Activated T-helper 17 cell treated with anti-CD3 and anti-CD28 coated beads, Interleukin-2, amount 50 U/mL, for 72 hours (primary cell): ENCODE data around the gene CCT5. TPM values are rescaled to one million over a fixed set of nuclear protein-coding genes. Genes with fewer than 3 reads are reported as not detected.
A peak's percentile ranks its signal among the peaks of the same experiment; 100 is the strongest.
"Not testable (repeated sequence)": the region's sequence is repeated elsewhere in the genome, so short reads cannot be mapped to it uniquely, and the experiment has no call there.

Experiments
- ATAC-seq: fragments of 150-1000 bp; cut with Tn5 transposase; replicated peaks from 2 replicates; pipeline ENCODE4 v1.10.0; 2021; ENCODE audit warnings: mild to moderate bottlenecking, moderate library complexity
- H3K27ac Mint-ChIP-seq: one replicate; pipeline ENCODE4 v1.8.0; 2022; ENCODE audit warnings: mixed read lengths
- H3K27me3 Mint-ChIP-seq: one replicate; pipeline ENCODE4 v1.8.0; 2022; ENCODE audit warnings: mixed read lengths
- H3K36me3 Mint-ChIP-seq: one replicate; pipeline ENCODE4 v1.8.0; 2022; ENCODE audit warnings: low read depth, mild to moderate bottlenecking, mixed read lengths
- H3K4me1 Mint-ChIP-seq: one replicate; pipeline ENCODE4 v1.8.0; 2022; ENCODE audit warnings: mixed read lengths
- H3K4me3 Mint-ChIP-seq: one replicate; pipeline ENCODE4 v1.8.0; 2022; ENCODE audit warnings: mild to moderate bottlenecking, mixed read lengths
- H3K9me3 Mint-ChIP-seq: one replicate; pipeline ENCODE4 v1.8.0; 2022; ENCODE audit warnings: mixed read lengths
- total RNA-seq, 2 donors: library from RNA; stranded (reverse); gene quantifications; one replicate each; pipeline ENCODE4 v1.2.3, GENCODE V29; 2022

The CCT5 gene
- total RNA-seq, 2 donors from 2014 or later: 188 to 476 TPM

- peaks cover 67% of the 10 kb centered on the region for H3K36me3 Mint-ChIP-seq
- H3K4me1 Mint-ChIP-seq: peaks cover 6% of the 10 kb centered on the region
- no peak for ATAC-seq
- peaks cover 4% of the 10 kb centered on the region for H3K9me3 Mint-ChIP-seq
- H3K27me3 Mint-ChIP-seq: no peaks in the 10 kb centered on the region
- no peak overlapping the region for H3K4me3 Mint-ChIP-seq
- H3K27ac Mint-ChIP-seq: no peak overlapping the region
Measured at GRCh38 chr5:10229306-10230048, 20.6 kb upstream of the CCT5 start.

DNA sequence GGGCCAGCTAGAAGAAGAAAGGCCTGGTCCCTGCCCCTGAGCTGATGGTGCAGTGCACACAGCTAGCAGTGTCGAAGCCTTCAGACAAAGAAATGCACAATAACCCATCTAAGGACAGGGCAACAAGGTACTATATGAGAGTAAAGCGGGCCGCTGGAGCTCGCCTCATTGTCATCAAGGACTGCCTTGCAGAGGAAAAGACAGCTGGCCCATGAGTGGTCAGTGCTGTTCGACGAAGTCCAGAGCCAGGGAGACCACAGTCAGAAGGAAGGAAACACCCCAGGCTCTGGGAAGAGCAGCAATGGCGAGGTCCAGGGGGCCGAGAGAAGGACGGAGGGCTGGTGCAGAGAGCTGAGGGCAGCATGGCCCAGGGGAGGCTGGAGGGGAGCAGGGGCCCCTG lies 17.7 kb upstream of the CCT5 start:
- H3K4me1 Mint-ChIP-seq: peaks cover 6% of the 10 kb centered on the region
- H3K36me3 Mint-ChIP-seq: peaks cover 69% of the 10 kb centered on the region
- H3K4me3 Mint-ChIP-seq: no peak overlapping the region
- H3K9me3 Mint-ChIP-seq: no peaks in the 10 kb centered on the region
- H3K27me3 Mint-ChIP-seq: no peaks in the 10 kb centered on the region
- no peak overlapping the region for H3K27ac Mint-ChIP-seq
- ATAC-seq: no peak

DNA sequence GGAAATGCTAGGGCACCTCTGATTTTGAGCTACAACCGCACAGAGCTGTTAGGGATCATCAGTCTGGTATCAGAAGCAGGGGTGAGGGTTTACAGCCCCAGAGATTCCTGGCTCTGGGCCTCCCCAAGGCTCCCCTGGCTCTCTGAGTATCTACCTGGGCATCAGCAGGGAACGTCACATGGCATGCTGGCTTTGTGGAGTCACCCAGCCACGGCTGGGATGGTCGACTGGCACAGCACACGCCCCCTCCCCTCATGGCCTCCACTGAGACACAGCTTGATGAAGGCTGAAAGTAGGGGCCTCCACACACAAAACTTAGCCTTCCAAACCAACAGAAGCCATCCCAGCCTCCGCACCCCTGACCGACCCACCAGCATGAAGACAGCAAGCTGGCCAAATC lies 17.1 kb upstream of the CCT5 start:
- ATAC-seq: no peak
- no peaks in the 10 kb centered on the region for H3K27me3 Mint-ChIP-seq
- H3K9me3 Mint-ChIP-seq: no peaks in the 10 kb centered on the region

GRCh38 chr5:10233505-10233904 lies 16.6 kb upstream of the CCT5 start:
- peaks cover 6% of the 10 kb centered on the region for H3K4me1 Mint-ChIP-seq
- no peak overlapping the region for H3K27ac Mint-ChIP-seq
- ATAC-seq: no peak
- peaks cover 77% of the 10 kb centered on the region for H3K36me3 Mint-ChIP-seq
- no peak overlapping the region for H3K4me3 Mint-ChIP-seq
- no peaks in the 10 kb centered on the region for H3K9me3 Mint-ChIP-seq
- no peaks in the 10 kb centered on the region for H3K27me3 Mint-ChIP-seq

More for the DNA sequence above, 17.1 kb upstream of the CCT5 start:
- Mint-ChIP-seq H3K36me3 (peaks cover 74% of the 10 kb centered on the region), H3K4me1 (peaks cover 6% of the 10 kb centered on the region), H3K27ac (no peak overlapping the region), H3K4me3 (no peak overlapping the region)

- Mint-ChIP-seq H3K9me3 (no peaks in the 10 kb centered on the region), H3K36me3 (peaks cover 69% of the 10 kb centered on the region), H3K4me3 (no peak overlapping the region), H3K27ac (no peak overlapping the region), H3K4me1 (peaks cover 6% of the 10 kb centered on the region), H3K27me3 (no peaks in the 10 kb centered on the region)
- no peak for ATAC-seq
Measured at GRCh38 chr5:10235350-10235749, 14.7 kb upstream of the CCT5 start.

DNA sequence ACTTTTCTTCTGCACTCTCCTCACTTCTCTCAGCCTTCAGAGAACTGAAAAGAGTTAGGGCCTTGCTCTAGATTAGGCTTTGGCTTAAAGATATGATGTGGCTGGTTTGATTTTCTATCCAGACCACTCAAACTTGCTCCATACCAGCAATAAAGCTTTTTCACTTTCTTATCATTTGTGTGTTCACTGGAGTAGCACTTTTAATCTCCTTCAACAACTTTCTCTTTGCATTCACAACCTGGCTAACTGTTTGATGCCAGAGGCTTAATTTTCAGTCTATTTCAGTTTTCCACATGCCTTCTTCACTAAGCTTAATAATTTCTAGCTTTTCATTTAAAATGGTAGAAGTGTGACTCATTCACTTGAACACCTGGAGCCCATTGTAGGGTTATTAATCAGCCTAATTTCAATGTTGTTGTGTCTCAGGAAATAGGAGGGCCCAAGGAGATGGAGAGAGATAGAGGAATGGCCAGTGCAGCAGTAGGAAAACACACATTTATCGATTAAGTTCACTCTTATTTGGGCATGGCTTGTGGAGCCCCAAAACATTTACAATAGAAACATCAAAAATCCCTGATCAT lies 6.3 kb upstream of the CCT5 start:
- Mint-ChIP-seq H3K9me3 (no peaks in the 10 kb centered on the region), H3K4me1 (peaks cover 8% of the 10 kb centered on the region), H3K27ac (no peak overlapping the region), H3K4me3 (no peak overlapping the region), H3K27me3 (no peaks in the 10 kb centered on the region), H3K36me3 (peaks cover 5% of the 10 kb centered on the region)
- ATAC-seq: no peak

GRCh38 chr5:10244342-10244944 lies 5.6 kb upstream of the CCT5 start:
- H3K36me3 Mint-ChIP-seq: peaks cover 5% of the 10 kb centered on the region
- no peak for ATAC-seq
- no peaks in the 10 kb centered on the region for H3K27me3 Mint-ChIP-seq
- H3K9me3 Mint-ChIP-seq: no peaks in the 10 kb centered on the region
- peaks cover 9% of the 10 kb centered on the region for H3K4me1 Mint-ChIP-seq
- H3K4me3 Mint-ChIP-seq: no peak overlapping the region
- no peak overlapping the region for H3K27ac Mint-ChIP-seq

- ATAC-seq: no peak
- H3K9me3 Mint-ChIP-seq: no peaks in the 10 kb centered on the region
- peaks cover 26% of the 10 kb centered on the region for H3K36me3 Mint-ChIP-seq
- H3K4me3 Mint-ChIP-seq: no peak overlapping the region
- peaks cover 16% of the 10 kb centered on the region for H3K4me1 Mint-ChIP-seq
- H3K27ac Mint-ChIP-seq: no peak overlapping the region
- H3K27me3 Mint-ChIP-seq: no peaks in the 10 kb centered on the region
Measured at GRCh38 chr5:10246761-10247160, 3.3 kb upstream of the CCT5 start.

DNA sequence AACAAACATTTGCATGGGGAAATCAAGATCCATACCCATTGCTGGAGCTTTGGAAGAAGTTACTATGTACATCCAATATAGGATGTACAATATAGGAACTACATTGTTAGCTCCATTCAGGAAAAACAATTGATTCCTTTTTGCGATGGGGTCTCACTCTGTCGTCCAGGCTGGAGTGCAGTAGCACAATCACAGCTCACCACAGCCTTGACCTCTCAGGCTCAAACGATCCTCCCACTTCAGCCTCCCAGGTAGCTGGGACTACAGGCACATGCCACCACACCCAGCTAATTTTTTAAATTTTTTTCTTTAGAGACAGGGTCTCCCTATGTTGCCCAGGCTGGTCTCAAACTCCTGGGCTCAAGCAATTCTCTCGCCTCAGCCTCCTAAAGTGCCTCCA lies 2.9 kb upstream of the CCT5 start:
- Mint-ChIP-seq H3K27ac (peak overlapping the region; percentile 100), H3K4me1 (peaks cover 21% of the 10 kb centered on the region), H3K36me3 (peaks cover 30% of the 10 kb centered on the region)
- not testable (repeated sequence) for H3K9me3 Mint-ChIP-seq, H3K27me3 Mint-ChIP-seq, ATAC-seq, H3K4me3 Mint-ChIP-seq

- H3K4me1 Mint-ChIP-seq: peaks cover 21% of the 10 kb centered on the region
- peaks cover 44% of the 10 kb centered on the region for H3K36me3 Mint-ChIP-seq
- H3K4me3 Mint-ChIP-seq: peak overlapping the region; percentile 88
- H3K27me3 Mint-ChIP-seq: no peaks in the 10 kb centered on the region
- no peaks in the 10 kb centered on the region for H3K9me3 Mint-ChIP-seq
- peak; percentile 1 for ATAC-seq
- H3K27ac Mint-ChIP-seq: peak overlapping the region; percentile 100
Measured at GRCh38 chr5:10248378-10249260, 1.5 kb upstream of the CCT5 start.

DNA sequence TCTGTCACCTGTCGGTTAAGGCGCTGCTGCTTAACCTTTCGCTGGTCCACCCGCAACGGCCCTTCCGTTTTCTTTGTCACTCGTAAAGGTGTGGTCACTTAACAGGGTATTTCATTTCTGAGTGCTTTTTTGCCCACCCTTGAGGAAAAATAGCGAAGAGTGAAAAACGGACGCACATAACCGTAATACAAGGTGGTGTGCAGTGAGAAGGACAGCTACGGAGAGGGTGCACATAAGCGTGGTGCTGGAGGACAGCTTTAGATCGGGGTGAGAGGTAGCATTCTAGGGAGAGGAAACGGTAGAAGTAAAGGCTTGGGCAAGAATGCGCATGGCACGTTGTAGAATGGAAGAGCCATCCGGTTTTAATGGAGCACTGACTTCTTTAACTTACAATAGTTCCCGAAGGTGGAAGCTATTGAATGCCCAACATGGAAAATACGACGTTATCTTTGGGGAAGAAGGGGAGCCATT lies 761 bp downstream of the CCT5 start:
- H3K27ac Mint-ChIP-seq: peak overlapping the region; percentile 100
- H3K4me3 Mint-ChIP-seq: peak overlapping the region; percentile 88
- H3K9me3 Mint-ChIP-seq: no peaks in the 10 kb centered on the region
- peak; percentile 18 for ATAC-seq
- H3K27me3 Mint-ChIP-seq: no peaks in the 10 kb centered on the region
- H3K4me1 Mint-ChIP-seq: peaks cover 23% of the 10 kb centered on the region
- H3K36me3 Mint-ChIP-seq: peaks cover 66% of the 10 kb centered on the region

DNA sequence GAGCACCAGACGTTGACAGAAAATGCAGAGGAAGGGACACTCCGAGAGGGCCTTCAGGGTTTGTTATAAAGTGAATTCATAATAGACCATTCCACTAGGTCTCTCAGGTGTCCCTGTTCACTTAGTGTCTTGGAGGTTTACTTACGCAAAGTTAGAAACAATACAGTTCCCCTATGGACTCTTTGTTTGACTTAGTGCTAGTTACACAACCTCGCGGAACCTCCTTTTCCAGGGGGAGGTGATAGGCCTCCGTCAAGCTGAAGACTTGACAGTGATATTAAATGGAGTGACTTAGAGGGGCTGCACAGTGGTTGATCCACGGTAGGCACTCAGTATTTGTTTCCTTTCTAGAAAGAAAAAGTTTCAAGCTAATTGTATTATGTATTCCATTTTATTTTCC lies 1.3 kb downstream of the CCT5 start:
- peak overlapping the region; percentile 88 for H3K4me3 Mint-ChIP-seq
- H3K36me3 Mint-ChIP-seq: peaks cover 72% of the 10 kb centered on the region
- H3K27me3 Mint-ChIP-seq: no peaks in the 10 kb centered on the region
- H3K4me1 Mint-ChIP-seq: peaks cover 28% of the 10 kb centered on the region
- H3K9me3 Mint-ChIP-seq: no peaks in the 10 kb centered on the region
- ATAC-seq: no peak
- H3K27ac Mint-ChIP-seq: peak overlapping the region; percentile 100

- H3K4me3 Mint-ChIP-seq: peak overlapping the region; percentile 27
- no peak for ATAC-seq
- no peaks in the 10 kb centered on the region for H3K27me3 Mint-ChIP-seq
- H3K9me3 Mint-ChIP-seq: no peaks in the 10 kb centered on the region
- H3K36me3 Mint-ChIP-seq: peaks cover 92% of the 10 kb centered on the region
- H3K4me1 Mint-ChIP-seq: peaks cover 30% of the 10 kb centered on the region
- H3K27ac Mint-ChIP-seq: no peak overlapping the region
Measured at GRCh38 chr5:10253390-10253789, 3.3 kb downstream of the CCT5 start.

GRCh38 chr5:10254686-10255085 lies 4.6 kb downstream of the CCT5 start:
- H3K27ac Mint-ChIP-seq: peak overlapping the region; percentile 65
- no peaks in the 10 kb centered on the region for H3K27me3 Mint-ChIP-seq
- no peaks in the 10 kb centered on the region for H3K9me3 Mint-ChIP-seq
- ATAC-seq: no peak
- no peak overlapping the region for H3K4me3 Mint-ChIP-seq
- peaks cover 97% of the 10 kb centered on the region for H3K36me3 Mint-ChIP-seq
- peaks cover 30% of the 10 kb centered on the region for H3K4me1 Mint-ChIP-seq
